ENCODE results near the gene ATOSB. TPM values are rescaled to one million over a fixed set of nuclear protein-coding genes. Genes with fewer than 3 reads are reported as not detected.

Gene ATOSB
- total and polyA plus RNA-seq, 9 of the 15 experiments (the other 6 are each of a cell fraction or from before 2014, with no cell fraction given): 0.45 to 8.0 (median 4.2) TPM

GRCh38 chr9:35116539-35116897 lies 856 bp upstream of the ATOSB start (continued):
- no peak for TF ChIP-seq NR2C2 (CRISPR knock-in tag; IDR thresholded peaks at IDR 0.05)
- TF ChIP-seq NR2C2 (tag; IDR thresholded peaks at IDR 0.05): 0 out of 2 replicates have a peak, but pooled peaks have one; percentile 11
- no peak for TF ChIP-seq ZBTB34 (CRISPR knock-in tag; IDR thresholded peaks at IDR 0.05)
- no peak for TF ChIP-seq ATF1 (CRISPR knock-in tag; IDR thresholded peaks at IDR 0.05)
- peak; percentile 22; the same call in 1 of the 2 replicates for TF ChIP-seq ATF1 (tag; IDR thresholded peaks at IDR 0.05)
- TF ChIP-seq RBM14 (IDR thresholded peaks at IDR 0.05; ENCODE audit: borderline replicate concordance, insufficient read depth, low read depth, low read length): no peak
- TF ChIP-seq ZNF184 (CRISPR knock-in tag; IDR thresholded peaks at IDR 0.05): no peak

GRCh38 chr9:35114840-35115628 lies 628 bp downstream of the ATOSB start:
- H2AFZ ChIP-seq (ENCODE audit: low read depth, low read length): peak overlapping the region; percentile 73
- no peak for ATAC-seq
- TSS peak; percentile 69 for BruUV-seq (replicated peaks)
- TF ChIP-seq E2F3 (CRISPR knock-in tag; IDR thresholded peaks at IDR 0.05): 0 out of 2 replicates have a peak, but pooled peaks have one; percentile 12
- TF ChIP-seq KDM4B (IDR thresholded peaks at IDR 0.05; ENCODE audit: borderline replicate concordance in 2 of 2, low read depth in 1 of 2): no peak
- TF ChIP-seq MYC (IDR thresholded peaks at IDR 0.05; ENCODE audit: low read depth, low read length): 0 out of 2 replicates have a peak, but pooled peaks have one; percentile 15
- no peak for TF ChIP-seq MYC (CRISPR knock-in tag; IDR thresholded peaks at IDR 0.05; ENCODE audit: borderline replicate concordance, low read depth)
- TF ChIP-seq CEBPG (CRISPR knock-in tag; IDR thresholded peaks at IDR 0.05): peak; percentile 48; the same call in 1 of the 2 replicates
- no peak for TF ChIP-seq CEBPG (tag; conservative IDR thresholded peaks at IDR 0.05 in 1 of 2, IDR thresholded peaks at IDR 0.05 in 1 of 2)
- 0 out of 2 replicates have a peak, but pooled peaks have one; percentile 30 for TF ChIP-seq ZBTB7A (IDR thresholded peaks at IDR 0.05; ENCODE audit: borderline replicate concordance, control insufficient read depth, low read depth, low read length)
- no peak for TF ChIP-seq ZNF740 (CRISPR knock-in tag; IDR thresholded peaks at IDR 0.05)
- TF ChIP-seq ZNF740 (tag; IDR thresholded peaks at IDR 0.05): peak in 1 of 2 experiments; percentile 33; a peak in 1 of 4 replicates
- no peak for TF ChIP-seq CHD2 (IDR thresholded peaks at IDR 0.05; ENCODE audit: low read depth, low read length)
- peak; percentile 63; the same call in 1 of the 2 replicates for TF ChIP-seq SPI1 (IDR thresholded peaks at IDR 0.05; ENCODE audit: borderline replicate concordance, low read depth, low read length)

More at GRCh38 chr9:35114840-35115628, 628 bp downstream of the ATOSB start:
- POLR2A ChIA-PET: interaction anchor here (0.8 to 1.3 kb wide), 3 partner anchors 12 to 544 kb away, joined by 3 to 5 read pairs (median 3); partner anchors contain the start of gene STOML2
- intact Hi-C loops (cut with micrococcal nuclease) (loop anchor here (2.0 to 5.0 kb wide), 3 partner anchors 18 to 47 kb away; partner anchors contain the start of genes PIGO, UNC13B and VCP), in situ Hi-C loops (cut with MboI) (loop anchor here (5.0 kb wide), 2 partner anchors 142 to 357 kb away; no protein-coding TSS in a partner anchor)
- H4K20me1 ChIP-seq (replicated peaks; ENCODE audit: control insufficient read depth, insufficient read depth, low read length): peaks cover 4% of the 10 kb centered on the region
- no peaks in the 10 kb centered on the region for H3K9me1 ChIP-seq (ENCODE audit: control insufficient read depth, insufficient read depth, low read length)
- 6% methylated on average over 5 of the region's 12 CpGs for WGBS (ENCODE audit: insufficient coverage, low coverage, missing lambda C conversion rate)
- H3K4me1 ChIP-seq (replicated peaks in 1 of 2; ENCODE audit: control insufficient read depth in 2 of 2, insufficient read depth in 2 of 2, low read length in 2 of 2): peaks cover 31 to 40% of the 10 kb centered on the region in 2 experiments
- H3K9me3 ChIP-seq (replicated peaks; ENCODE audit: control insufficient read depth, insufficient read depth, low read depth, low read length): no peaks in the 10 kb centered on the region
- H3K27me3 ChIP-seq (ENCODE audit: control insufficient read depth in 2 of 2, insufficient read depth in 2 of 2, low read length in 2 of 2): no peaks in the 10 kb centered on the region
- DNase-seq (ENCODE audit: extremely low read depth in 1 of 4, low spot score in 3 of 4) (peak in 2 of 4 experiments; percentile 14 to 59), FAIRE-seq (peak; percentile 71)
- CTCF ChIA-PET (ENCODE audit: low intra/inter-chr PET ratio): no interaction called here
- H3K79me2 ChIP-seq (ENCODE audit: control insufficient read depth, insufficient read depth, low read length): peaks cover 40% of the 10 kb centered on the region
- no peaks in the 10 kb centered on the region for H3K36me3 ChIP-seq (ENCODE audit: control insufficient read depth, insufficient read depth, low read length)
- H3K4me2 ChIP-seq (ENCODE audit: insufficient read depth, low read length): peak overlapping the region; percentile 99
- peak overlapping the region; percentile 52 to 88 for H3K9ac ChIP-seq (ENCODE audit: insufficient read depth in 1 of 2, low read depth in 2 of 2, low read length in 2 of 2)
- H3K27ac ChIP-seq (ENCODE audit: extremely low read depth, low read depth, low read length): peak overlapping the region; percentile 65
- peak overlapping the region; percentile 58 for H3K4me3 ChIP-seq
